ENCODE data around the gene STXBP6.

Gene STXBP6

DNA sequence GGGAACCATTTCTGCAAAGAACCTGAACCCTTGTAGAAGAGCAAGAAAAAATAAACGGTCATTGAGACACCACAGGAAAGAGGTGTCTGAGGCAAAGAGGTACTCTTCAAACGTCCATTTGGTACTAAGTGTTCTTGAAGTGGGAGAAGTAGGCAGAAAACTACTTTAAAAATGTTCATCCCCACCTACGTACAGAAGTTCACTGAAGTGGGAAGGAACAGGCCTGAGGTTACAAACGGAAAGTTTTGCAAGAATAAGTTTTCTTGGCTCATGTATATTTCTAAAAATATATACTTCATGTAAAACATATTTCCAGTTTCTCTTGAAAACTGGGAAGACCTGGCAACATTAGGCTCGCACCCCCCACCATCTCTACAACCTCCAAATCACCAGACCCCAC is 61.2 kb downstream of the STXBP6 start:
- peaks cover 15% of the 10 kb centered on the region for H3K4me1 ChIP-seq (ENCODE audit: control insufficient read depth, insufficient read depth, low read length)
- POLR2A ChIA-PET = no interaction called here
- TF ChIP-seq ZNF600 (tag by site-specific recombination; IDR thresholded peaks at IDR 0.05) = no peak
- TF ChIP-seq BCL11B (tag by site-specific recombination; IDR thresholded peaks at IDR 0.05; ENCODE audit: low read depth) = no peak
- no peak for TF ChIP-seq ZNF596 (tag by site-specific recombination; IDR thresholded peaks at IDR 0.05)
- no peak for TF ChIP-seq ZNF791 (tag by site-specific recombination; IDR thresholded peaks at IDR 0.05)
- TF ChIP-seq, protein P1, sequence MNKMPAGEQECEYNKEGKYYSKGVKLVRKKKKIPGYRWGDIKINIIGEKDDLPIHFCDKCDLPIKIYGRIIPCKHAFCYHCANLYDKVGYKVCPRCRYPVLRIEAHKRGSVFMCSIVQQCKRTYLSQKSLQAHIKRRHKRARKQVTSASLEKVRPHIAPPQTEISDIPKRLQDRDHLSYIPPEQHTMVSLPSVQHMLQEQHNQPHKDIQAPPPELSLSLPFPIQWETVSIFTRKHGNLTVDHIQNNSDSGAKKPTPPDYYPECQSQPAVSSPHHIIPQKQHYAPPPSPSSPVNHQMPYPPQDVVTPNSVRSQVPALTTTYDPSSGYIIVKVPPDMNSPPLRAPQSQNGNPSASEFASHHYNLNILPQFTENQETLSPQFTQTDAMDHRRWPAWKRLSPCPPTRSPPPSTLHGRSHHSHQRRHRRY (tag by site-specific recombination; IDR thresholded peaks at IDR 0.05) = no peak
- TF ChIP-seq ZNF548 (tag by site-specific recombination; IDR thresholded peaks at IDR 0.05) = no peak
- TF ChIP-seq, protein P2, sequence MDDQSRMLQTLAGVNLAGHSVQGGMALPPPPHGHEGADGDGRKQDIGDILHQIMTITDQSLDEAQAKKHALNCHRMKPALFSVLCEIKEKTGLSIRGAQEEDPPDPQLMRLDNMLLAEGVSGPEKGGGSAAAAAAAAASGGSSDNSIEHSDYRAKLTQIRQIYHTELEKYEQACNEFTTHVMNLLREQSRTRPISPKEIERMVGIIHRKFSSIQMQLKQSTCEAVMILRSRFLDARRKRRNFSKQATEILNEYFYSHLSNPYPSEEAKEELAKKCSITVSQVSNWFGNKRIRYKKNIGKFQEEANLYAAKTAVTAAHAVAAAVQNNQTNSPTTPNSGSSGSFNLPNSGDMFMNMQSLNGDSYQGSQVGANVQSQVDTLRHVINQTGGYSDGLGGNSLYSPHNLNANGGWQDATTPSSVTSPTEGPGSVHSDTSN (CRISPR knock-in tag; IDR thresholded peaks at IDR 0.05) = no peak
- no peak for TF ChIP-seq ZSCAN16 (tag by site-specific recombination; IDR thresholded peaks at IDR 0.05)
- no peak for TF ChIP-seq ZNF571 (tag by site-specific recombination; IDR thresholded peaks at IDR 0.05)
- TF ChIP-seq GFI1B (tag by site-specific recombination; IDR thresholded peaks at IDR 0.05) = no peak
- no peak overlapping the region for H3K27ac ChIP-seq (ENCODE audit: extremely low read depth, low read depth, low read length)
- H3K4me3 ChIP-seq (ENCODE audit: low read depth, low read length) = no peak overlapping the region
- peaks cover 0 to 2% of the 10 kb centered on the region in 2 experiments; a peak in 1 of 3 replicates for H3K36me3 ChIP-seq (ENCODE audit: control insufficient read depth in 2 of 2, insufficient read depth in 1 of 2, low read length in 2 of 2)
- no peaks in the 10 kb centered on the region for H3K9me3 ChIP-seq (ENCODE audit: control insufficient read depth, insufficient read depth, low read depth, low read length)
- CTCF ChIA-PET = no interaction called here

DNA sequence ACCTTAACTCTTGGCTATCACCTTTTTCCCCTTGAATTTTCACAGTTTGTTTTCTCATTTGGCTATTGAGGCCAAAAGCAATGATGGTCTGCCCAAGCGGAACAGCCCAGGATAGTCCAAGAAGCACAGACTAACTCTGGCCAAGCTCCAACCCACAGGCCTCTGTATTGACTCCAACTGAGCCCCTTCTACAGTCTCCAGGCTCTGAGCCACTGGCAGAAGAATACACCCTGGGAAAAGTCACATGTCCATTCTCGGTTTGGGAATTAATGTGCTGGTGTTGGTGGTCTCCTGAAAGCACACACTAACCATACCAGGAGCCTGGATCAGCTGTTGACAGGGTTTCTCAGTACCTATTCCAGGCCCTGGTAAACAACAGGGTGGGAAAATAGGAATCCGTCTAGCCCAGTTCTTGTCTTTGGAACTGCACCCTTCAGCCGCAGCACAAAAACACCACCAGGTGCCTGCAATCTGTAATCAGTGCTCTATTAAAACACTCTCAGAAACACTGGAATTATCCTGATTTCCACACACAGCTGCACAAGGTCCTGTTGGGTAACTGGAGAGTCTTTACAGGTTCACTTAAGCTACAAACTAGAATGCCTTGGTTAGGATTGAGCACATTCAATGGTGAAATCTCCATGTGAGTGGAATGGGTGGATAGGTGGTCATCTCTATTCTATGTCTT is 63.6 kb downstream of the STXBP6 start:
- no peaks in the 10 kb centered on the region for H3K9me3 ChIP-seq (ENCODE audit: control insufficient read depth, insufficient read depth, low read depth, low read length)
- TF ChIP-seq ZNF184 (tag by site-specific recombination; IDR thresholded peaks at IDR 0.05) = no peak
- TF ChIP-seq, protein P3, sequence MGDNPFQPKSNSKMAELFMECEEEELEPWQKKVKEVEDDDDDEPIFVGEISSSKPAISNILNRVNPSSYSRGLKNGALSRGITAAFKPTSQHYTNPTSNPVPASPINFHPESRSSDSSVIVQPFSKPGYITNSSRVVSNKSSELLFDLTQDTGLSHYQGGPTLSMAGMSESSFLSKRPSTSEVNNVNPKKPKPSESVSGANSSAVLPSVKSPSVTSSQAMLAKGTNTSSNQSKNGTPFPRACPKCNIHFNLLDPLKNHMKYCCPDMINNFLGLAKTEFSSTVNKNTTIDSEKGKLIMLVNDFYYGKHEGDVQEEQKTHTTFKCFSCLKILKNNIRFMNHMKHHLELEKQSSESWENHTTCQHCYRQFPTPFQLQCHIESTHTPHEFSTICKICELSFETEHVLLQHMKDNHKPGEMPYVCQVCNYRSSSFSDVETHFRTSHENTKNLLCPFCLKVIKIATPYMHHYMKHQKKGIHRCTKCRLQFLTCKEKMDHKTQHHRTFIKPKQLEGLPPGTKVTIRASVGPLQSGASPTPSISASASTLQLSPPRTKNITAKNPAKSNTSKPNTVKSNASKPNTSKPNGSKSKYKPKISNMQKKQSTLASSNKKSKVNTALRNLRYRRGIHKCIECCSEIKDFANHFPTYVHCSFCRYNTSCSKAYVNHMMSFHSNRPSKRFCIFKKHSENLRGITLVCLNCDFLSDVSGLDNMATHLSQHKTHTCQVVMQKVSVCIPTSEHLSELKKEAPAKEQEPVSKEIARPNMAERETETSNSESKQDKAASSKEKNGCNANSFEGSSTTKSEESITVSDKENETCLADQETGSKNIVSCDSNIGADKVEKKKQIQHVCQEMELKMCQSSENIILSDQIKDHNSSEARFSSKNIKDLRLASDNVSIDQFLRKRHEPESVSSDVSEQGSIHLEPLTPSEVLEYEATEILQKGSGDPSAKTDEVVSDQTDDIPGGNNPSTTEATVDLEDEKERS (tag by site-specific recombination; IDR thresholded peaks at IDR 0.05) = no peak
- TF ChIP-seq ZNF777 (tag by site-specific recombination; IDR thresholded peaks at IDR 0.05; ENCODE audit: borderline replicate concordance) = no peak
- TF ChIP-seq, protein P4, sequence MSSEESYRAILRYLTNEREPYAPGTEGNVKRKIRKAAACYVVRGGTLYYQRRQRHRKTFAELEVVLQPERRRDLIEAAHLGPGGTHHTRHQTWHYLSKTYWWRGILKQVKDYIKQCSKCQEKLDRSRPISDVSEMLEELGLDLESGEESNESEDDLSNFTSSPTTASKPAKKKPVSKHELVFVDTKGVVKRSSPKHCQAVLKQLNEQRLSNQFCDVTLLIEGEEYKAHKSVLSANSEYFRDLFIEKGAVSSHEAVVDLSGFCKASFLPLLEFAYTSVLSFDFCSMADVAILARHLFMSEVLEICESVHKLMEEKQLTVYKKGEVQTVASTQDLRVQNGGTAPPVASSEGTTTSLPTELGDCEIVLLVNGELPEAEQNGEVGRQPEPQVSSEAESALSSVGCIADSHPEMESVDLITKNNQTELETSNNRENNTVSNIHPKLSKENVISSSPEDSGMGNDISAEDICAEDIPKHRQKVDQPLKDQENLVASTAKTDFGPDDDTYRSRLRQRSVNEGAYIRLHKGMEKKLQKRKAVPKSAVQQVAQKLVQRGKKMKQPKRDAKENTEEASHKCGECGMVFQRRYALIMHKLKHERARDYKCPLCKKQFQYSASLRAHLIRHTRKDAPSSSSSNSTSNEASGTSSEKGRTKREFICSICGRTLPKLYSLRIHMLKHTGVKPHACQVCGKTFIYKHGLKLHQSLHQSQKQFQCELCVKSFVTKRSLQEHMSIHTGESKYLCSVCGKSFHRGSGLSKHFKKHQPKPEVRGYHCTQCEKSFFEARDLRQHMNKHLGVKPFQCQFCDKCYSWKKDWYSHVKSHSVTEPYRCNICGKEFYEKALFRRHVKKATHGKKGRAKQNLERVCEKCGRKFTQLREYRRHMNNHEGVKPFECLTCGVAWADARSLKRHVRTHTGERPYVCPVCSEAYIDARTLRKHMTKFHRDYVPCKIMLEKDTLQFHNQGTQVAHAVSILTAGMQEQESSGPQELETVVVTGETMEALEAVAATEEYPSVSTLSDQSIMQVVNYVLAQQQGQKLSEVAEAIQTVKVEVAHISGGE (tag by site-specific recombination; conservative IDR thresholded peaks at IDR 0.05; ENCODE audit: low read depth) = no peak
- TF ChIP-seq, protein P5, sequence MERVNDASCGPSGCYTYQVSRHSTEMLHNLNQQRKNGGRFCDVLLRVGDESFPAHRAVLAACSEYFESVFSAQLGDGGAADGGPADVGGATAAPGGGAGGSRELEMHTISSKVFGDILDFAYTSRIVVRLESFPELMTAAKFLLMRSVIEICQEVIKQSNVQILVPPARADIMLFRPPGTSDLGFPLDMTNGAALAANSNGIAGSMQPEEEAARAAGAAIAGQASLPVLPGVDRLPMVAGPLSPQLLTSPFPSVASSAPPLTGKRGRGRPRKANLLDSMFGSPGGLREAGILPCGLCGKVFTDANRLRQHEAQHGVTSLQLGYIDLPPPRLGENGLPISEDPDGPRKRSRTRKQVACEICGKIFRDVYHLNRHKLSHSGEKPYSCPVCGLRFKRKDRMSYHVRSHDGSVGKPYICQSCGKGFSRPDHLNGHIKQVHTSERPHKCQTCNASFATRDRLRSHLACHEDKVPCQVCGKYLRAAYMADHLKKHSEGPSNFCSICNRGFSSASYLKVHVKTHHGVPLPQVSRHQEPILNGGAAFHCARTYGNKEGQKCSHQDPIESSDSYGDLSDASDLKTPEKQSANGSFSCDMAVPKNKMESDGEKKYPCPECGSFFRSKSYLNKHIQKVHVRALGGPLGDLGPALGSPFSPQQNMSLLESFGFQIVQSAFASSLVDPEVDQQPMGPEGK (tag by site-specific recombination; IDR thresholded peaks at IDR 0.05) = no peak
- H3K4me1 ChIP-seq (ENCODE audit: control insufficient read depth, insufficient read depth, low read length) = peaks cover 26% of the 10 kb centered on the region
- H3K36me3 ChIP-seq (ENCODE audit: control insufficient read depth in 2 of 2, insufficient read depth in 1 of 2, low read length in 2 of 2) = peaks cover 0 to 2% of the 10 kb centered on the region in 2 experiments; a peak in 1 of 3 replicates
- ChIA-PET POLR2A (no interaction called here), CTCF (interaction anchor here (0.6 to 1.5 kb wide), 3 partner anchors 56 to 180 kb away, joined by 3 read pairs; no protein-coding TSS in a partner anchor)
- no peak overlapping the region for H3K4me3 ChIP-seq (ENCODE audit: low read depth, low read length)
- H3K27ac ChIP-seq (ENCODE audit: extremely low read depth, low read depth, low read length) = no peak overlapping the region; the same call in 1 of the 2 replicates

All from HEK293 (cell line).